Measurements from ENCODE around the gene HMGCR.

HMGCR gene

GRCh38 chr5:75351139-75351926 is 14.3 kb downstream of the HMGCR start:
- H3K4me1 ChIP-seq (ENCODE audit: insufficient read depth, poor library complexity, severe bottlenecking): peaks cover 2% of the 10 kb centered on the region
- DNase-seq (ENCODE audit: low spot score): no peak
- no peaks in the 10 kb centered on the region for H3K27me3 ChIP-seq (ENCODE audit: insufficient read depth, poor library complexity, severe bottlenecking)
- no peak for ATAC-seq (ENCODE audit: low read depth)
- H3K27ac ChIP-seq (ENCODE audit: poor library complexity, severe bottlenecking): no peak overlapping the region
- H3K36me3 ChIP-seq (ENCODE audit: low read depth): peaks cover 100% of the 10 kb centered on the region
- no peaks in the 10 kb centered on the region for H3K9me3 ChIP-seq (ENCODE audit: severe bottlenecking)
- H3K4me3 ChIP-seq (ENCODE audit: severe bottlenecking): no peak overlapping the region
- TF ChIP-seq CTCF (IDR thresholded peaks at IDR 0.05; ENCODE audit: poor library complexity, severe bottlenecking): no peak

GRCh38 chr5:75355236-75355635 is 18.2 kb downstream of the HMGCR start:
- Histone ChIP-seq H3K4me1 (ENCODE audit: insufficient read depth, poor library complexity, severe bottlenecking) (no peaks in the 10 kb centered on the region), H3K27me3 (ENCODE audit: insufficient read depth, poor library complexity, severe bottlenecking) (no peaks in the 10 kb centered on the region), H3K27ac (ENCODE audit: poor library complexity, severe bottlenecking) (no peak overlapping the region), H3K9me3 (ENCODE audit: severe bottlenecking) (no peaks in the 10 kb centered on the region), H3K4me3 (ENCODE audit: severe bottlenecking) (no peak overlapping the region), H3K36me3 (ENCODE audit: low read depth) (peaks cover 100% of the 10 kb centered on the region)
- TF ChIP-seq CTCF (IDR thresholded peaks at IDR 0.05; ENCODE audit: poor library complexity, severe bottlenecking): no peak
- ATAC-seq (ENCODE audit: low read depth) (no peak), DNase-seq (ENCODE audit: low spot score) (no peak)

- TF ChIP-seq CTCF (IDR thresholded peaks at IDR 0.05; ENCODE audit: poor library complexity, severe bottlenecking): no peak
- no peaks in the 10 kb centered on the region for H3K4me1 ChIP-seq (ENCODE audit: insufficient read depth, poor library complexity, severe bottlenecking)
- peaks cover 100% of the 10 kb centered on the region for H3K36me3 ChIP-seq (ENCODE audit: low read depth)
These were observed 19.7 kb downstream of the HMGCR start for GRCh38 chr5:75356719-75357118.

GRCh38 chr5:75358117-75358516 is 21.1 kb downstream of the HMGCR start:
- no peak for TF ChIP-seq CTCF (IDR thresholded peaks at IDR 0.05; ENCODE audit: poor library complexity, severe bottlenecking)
- H3K27me3 ChIP-seq (ENCODE audit: insufficient read depth, poor library complexity, severe bottlenecking): no peaks in the 10 kb centered on the region
- no peaks in the 10 kb centered on the region for H3K9me3 ChIP-seq (ENCODE audit: severe bottlenecking)
- no peak overlapping the region for H3K4me3 ChIP-seq (ENCODE audit: severe bottlenecking)
- H3K4me1 ChIP-seq (ENCODE audit: insufficient read depth, poor library complexity, severe bottlenecking): no peaks in the 10 kb centered on the region
- peaks cover 100% of the 10 kb centered on the region for H3K36me3 ChIP-seq (ENCODE audit: low read depth)
- DNase-seq (ENCODE audit: low spot score): no peak
- H3K27ac ChIP-seq (ENCODE audit: poor library complexity, severe bottlenecking): no peak overlapping the region
- no peak for ATAC-seq (ENCODE audit: low read depth)

More at GRCh38 chr5:75356719-75357118, 19.7 kb downstream of the HMGCR start:
- Histone ChIP-seq H3K4me3 (ENCODE audit: severe bottlenecking) (no peak overlapping the region), H3K27me3 (ENCODE audit: insufficient read depth, poor library complexity, severe bottlenecking) (no peaks in the 10 kb centered on the region), H3K27ac (ENCODE audit: poor library complexity, severe bottlenecking) (no peak overlapping the region), H3K9me3 (ENCODE audit: severe bottlenecking) (no peaks in the 10 kb centered on the region)
- ATAC-seq (ENCODE audit: low read depth) (no peak), DNase-seq (ENCODE audit: low spot score) (no peak)

GRCh38 chr5:75361310-75361709 is 24.3 kb downstream of the HMGCR start:
- Histone ChIP-seq H3K9me3 (ENCODE audit: severe bottlenecking) (no peaks in the 10 kb centered on the region), H3K4me3 (ENCODE audit: severe bottlenecking) (no peak overlapping the region), H3K36me3 (ENCODE audit: low read depth) (peaks cover 69% of the 10 kb centered on the region), H3K27me3 (ENCODE audit: insufficient read depth, poor library complexity, severe bottlenecking) (no peaks in the 10 kb centered on the region), H3K4me1 (ENCODE audit: insufficient read depth, poor library complexity, severe bottlenecking) (no peaks in the 10 kb centered on the region), H3K27ac (ENCODE audit: poor library complexity, severe bottlenecking) (no peak overlapping the region)
- no peak for ATAC-seq (ENCODE audit: low read depth)
- DNase-seq (ENCODE audit: low spot score): no peak
- TF ChIP-seq CTCF (IDR thresholded peaks at IDR 0.05; ENCODE audit: poor library complexity, severe bottlenecking): no peak
